GM13977 (cell line): ENCODE data around the gene B4GALT7.

ENCODE experiments used
- DNase-seq: peaks from one replicate; pipeline ENCODE4 v3.0.0; 2012; ENCODE audit warnings: low spot score
- in situ Hi-C: fragments of 300-500 bp; cut with MboI; formaldehyde crosslinking; loops from one replicate; pipeline ENCODE4 v1.12.0; 2022; ENCODE audit warnings: low sequenced_read_pairs, low pct_unique_long_range_greater_than_20kb, mixed read lengths, inconsistent platforms; ENCODE audit not compliant: unreplicated experiment
- TF ChIP-seq, protein P1 (sequence below): IDR thresholded peaks from 2 replicates; pipeline ENCODE4 v1.5.1; 2012; ENCODE audit warnings: mild to moderate bottlenecking, control low read depth; ENCODE audit not compliant: insufficient read depth; ENCODE audit errors: extremely low read depth, missing control alignments

Gene B4GALT7

DNA sequence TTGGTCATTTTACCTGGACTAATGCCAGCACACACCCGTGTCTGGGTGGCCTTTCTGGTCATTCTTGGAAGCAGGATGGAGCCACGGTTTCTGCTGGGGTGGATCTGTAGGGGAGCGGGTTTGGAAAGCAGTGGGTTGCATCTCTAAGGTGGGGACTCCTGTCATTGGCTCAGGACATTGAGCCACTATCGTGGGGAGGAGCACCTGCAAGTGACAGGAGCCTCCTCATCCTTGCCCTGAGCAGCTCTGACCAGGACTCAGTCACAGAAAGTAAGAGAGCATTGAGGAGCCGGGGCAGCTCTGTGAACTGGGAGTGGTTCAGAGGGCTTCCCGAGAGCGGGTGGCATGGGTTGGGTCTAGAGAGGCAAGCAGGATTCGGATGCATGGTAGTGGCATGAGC is 3.7 kb downstream of the B4GALT7 start:
- no peak for DNase-seq
- in situ Hi-C loops = no loop called here
- TF ChIP-seq, protein P1, sequence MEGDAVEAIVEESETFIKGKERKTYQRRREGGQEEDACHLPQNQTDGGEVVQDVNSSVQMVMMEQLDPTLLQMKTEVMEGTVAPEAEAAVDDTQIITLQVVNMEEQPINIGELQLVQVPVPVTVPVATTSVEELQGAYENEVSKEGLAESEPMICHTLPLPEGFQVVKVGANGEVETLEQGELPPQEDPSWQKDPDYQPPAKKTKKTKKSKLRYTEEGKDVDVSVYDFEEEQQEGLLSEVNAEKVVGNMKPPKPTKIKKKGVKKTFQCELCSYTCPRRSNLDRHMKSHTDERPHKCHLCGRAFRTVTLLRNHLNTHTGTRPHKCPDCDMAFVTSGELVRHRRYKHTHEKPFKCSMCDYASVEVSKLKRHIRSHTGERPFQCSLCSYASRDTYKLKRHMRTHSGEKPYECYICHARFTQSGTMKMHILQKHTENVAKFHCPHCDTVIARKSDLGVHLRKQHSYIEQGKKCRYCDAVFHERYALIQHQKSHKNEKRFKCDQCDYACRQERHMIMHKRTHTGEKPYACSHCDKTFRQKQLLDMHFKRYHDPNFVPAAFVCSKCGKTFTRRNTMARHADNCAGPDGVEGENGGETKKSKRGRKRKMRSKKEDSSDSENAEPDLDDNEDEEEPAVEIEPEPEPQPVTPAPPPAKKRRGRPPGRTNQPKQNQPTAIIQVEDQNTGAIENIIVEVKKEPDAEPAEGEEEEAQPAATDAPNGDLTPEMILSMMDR = no peak

DNA sequence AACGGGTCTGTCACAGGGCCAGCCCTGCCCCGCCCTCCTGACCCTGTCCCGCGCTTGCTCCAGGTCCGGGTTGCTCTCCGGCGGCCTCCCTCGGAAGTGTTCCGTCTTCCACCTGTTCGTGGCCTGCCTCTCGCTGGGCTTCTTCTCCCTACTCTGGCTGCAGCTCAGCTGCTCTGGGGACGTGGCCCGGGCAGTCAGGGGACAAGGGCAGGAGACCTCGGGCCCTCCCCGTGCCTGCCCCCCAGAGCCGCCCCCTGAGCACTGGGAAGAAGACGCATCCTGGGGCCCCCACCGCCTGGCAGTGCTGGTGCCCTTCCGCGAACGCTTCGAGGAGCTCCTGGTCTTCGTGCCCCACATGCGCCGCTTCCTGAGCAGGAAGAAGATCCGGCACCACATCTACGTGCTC is 4.2 kb downstream of the B4GALT7 start:
- in situ Hi-C loops = no loop called here
- TF ChIP-seq, protein P1 = no peak
- DNase-seq = no peak

DNA sequence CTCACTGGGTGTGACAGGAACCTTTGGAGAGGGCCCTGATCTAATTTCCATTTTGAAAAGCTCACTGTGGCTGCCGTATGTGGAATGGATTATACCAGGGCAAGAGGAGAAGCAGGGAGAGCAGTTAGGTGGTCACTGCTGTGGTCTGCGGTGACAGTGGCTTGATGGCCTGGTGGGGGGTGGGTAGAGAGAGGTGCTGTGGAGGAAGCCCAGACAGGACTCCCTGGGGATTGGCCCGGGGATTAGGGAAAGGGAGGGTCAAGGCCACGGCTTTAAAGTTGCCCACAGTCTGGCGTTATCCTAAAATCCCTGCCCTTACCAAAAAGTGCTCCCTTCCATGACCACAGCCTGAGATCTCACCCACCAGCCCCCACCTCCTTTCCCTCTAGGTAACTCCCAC is 4.7 kb downstream of the B4GALT7 start:
- TF ChIP-seq, protein P1 = no peak
- in situ Hi-C loops = no loop called here
- no peak for DNase-seq

DNA sequence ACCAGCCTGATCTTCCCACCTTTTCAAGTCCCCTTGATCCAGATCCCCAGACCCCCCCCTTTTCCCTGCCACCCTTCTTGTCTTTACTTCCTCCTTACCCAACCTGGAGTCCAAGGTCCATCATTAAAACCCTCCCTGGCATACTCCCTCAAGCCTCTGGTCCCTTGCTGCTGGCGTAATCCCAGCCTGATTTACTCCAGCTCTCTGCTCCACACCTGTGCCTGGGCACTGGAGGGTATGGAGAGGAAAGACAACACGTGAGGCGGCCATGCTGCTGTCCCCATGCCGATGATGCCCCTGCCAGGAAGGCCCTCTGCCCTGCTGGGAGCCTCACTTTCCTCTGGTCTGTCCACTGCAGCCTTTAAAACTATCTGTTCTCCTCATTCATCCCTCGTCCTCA is 5.1 kb downstream of the B4GALT7 start:
- TF ChIP-seq, protein P1 = no peak
- no peak for DNase-seq
- in situ Hi-C loops = no loop called here

DNA sequence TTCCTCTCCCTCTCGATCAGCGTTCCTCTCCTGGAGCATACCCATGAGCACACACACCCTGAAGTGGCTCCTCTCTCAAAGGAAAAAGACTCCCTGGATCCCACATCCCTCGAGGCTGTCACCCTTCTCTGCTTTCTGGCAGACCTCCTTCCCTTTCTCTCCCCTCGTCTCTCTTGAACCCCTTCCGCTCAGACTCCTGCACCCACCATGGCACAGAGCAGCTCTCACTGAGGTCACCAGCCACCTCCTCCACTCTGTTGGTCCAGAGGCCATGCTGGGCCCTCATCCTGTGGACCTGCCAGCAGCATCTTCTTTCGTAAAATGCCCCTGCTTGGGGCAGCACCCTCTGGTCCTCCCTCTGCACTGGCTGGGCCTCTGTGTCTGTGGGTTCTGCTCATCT is 5.7 kb downstream of the B4GALT7 start:
- in situ Hi-C loops = no loop called here
- no peak for DNase-seq
- TF ChIP-seq, protein P1 = no peak

DNA sequence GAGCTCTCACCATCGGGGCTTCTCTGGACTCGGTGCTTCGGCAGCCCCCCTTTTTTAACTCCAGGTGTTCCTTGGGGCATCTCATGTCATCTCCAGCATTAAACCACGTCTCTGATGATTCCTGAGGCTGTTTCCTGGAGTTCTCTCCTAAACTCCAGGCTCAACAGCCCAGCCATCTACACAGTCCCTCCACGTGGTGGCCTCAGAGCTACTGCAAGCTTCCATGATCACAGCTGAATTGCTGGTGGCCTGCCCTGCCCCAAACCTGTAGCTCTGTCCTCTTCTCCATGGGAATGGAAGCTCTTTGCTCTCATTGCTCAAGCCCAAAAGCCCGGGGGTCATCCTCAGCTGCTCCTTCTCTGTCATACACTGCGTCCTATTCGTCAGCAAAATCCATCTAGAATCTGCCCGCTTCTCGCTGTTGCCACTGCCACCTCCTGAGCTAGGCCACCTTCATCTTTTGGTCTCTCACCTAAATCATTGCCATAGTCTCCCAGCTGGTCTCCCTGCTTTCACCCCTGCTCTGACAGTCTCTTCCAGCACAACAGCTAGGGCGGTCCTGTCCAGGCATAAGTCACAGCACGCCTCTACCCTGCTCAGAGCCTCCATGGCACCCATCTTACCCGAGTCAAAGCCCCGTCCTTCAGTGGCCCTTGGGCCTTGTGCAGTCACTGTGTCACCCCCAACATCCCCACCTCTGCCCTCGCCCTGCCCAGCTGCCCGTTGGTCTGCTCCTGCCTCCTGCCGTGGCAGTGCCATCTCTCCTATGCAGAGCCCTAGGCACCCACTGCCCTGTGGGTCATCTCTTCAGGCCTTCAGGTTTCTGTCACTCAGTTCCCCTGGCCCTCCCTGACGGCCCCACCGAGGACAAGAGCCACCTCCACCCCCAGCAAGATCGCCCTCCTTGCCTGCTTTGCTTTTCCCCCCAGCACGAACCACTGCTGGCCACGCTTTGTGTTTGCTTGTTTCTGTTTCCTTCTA is 6.4 kb downstream of the B4GALT7 start:
- DNase-seq = no peak
- in situ Hi-C loops = no loop called here
- TF ChIP-seq, protein P1 = no peak

DNA sequence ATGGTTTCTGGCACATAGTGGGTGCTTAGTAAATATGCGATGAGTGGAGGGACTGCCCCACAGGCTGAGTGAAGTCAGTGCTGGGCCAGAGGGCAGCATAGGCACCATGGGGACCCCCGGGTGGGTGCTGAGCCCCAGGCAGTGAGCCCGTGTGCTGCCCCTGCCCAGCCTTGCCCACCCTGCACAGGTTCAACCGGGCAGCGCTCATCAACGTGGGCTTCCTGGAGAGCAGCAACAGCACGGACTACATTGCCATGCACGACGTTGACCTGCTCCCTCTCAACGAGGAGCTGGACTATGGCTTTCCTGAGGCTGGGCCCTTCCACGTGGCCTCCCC is 7.2 kb downstream of the B4GALT7 start:
- TF ChIP-seq, protein P1 = no peak
- in situ Hi-C loops = no loop called here

More for the DNA sequence above, 7.2 kb downstream of the B4GALT7 start:
- no peak for DNase-seq
